ENCODE data around the gene RUFY1. TPM values are rescaled to one million over a fixed set of nuclear protein-coding genes. Genes with fewer than 3 reads are reported as not detected.

Gene RUFY1
- total RNA-seq, 1 experiment from 2014 or later: 45.7 TPM

- H3K4me1 ChIP-seq (ENCODE audit: insufficient read depth, low read length): no peaks in the 10 kb centered on the region
- TF ChIP-seq, protein P1, sequence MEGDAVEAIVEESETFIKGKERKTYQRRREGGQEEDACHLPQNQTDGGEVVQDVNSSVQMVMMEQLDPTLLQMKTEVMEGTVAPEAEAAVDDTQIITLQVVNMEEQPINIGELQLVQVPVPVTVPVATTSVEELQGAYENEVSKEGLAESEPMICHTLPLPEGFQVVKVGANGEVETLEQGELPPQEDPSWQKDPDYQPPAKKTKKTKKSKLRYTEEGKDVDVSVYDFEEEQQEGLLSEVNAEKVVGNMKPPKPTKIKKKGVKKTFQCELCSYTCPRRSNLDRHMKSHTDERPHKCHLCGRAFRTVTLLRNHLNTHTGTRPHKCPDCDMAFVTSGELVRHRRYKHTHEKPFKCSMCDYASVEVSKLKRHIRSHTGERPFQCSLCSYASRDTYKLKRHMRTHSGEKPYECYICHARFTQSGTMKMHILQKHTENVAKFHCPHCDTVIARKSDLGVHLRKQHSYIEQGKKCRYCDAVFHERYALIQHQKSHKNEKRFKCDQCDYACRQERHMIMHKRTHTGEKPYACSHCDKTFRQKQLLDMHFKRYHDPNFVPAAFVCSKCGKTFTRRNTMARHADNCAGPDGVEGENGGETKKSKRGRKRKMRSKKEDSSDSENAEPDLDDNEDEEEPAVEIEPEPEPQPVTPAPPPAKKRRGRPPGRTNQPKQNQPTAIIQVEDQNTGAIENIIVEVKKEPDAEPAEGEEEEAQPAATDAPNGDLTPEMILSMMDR (conservative IDR thresholded peaks at IDR 0.05): no peak
- H3K27me3 Mint-ChIP-seq (ENCODE audit: low read depth): peaks cover 1% of the 10 kb centered on the region
Observed at GRCh38 chr5:179610109-179610902, 60.0 kb downstream of the RUFY1 start.

More at GRCh38 chr5:179610109-179610902, 60.0 kb downstream of the RUFY1 start:
- H3K36me3 Mint-ChIP-seq (ENCODE audit: insufficient read depth in 1 of 3, low read depth in 3 of 3): peaks cover 39 to 95% (median 76%) of the 10 kb centered on the region in 3 experiments
- Histone ChIP-seq H2BK15ac (ENCODE audit: low read depth, low read length) (no peak overlapping the region), H2AFZ (ENCODE audit: low read length) (no peak overlapping the region), H3K56ac (ENCODE audit: insufficient read length, low read depth, low read length) (no peak overlapping the region), H3K79me2 (ENCODE audit: insufficient read depth, low read length) (no peaks in the 10 kb centered on the region), H3K27me3 (ENCODE audit: insufficient read depth, low read length) (no peaks in the 10 kb centered on the region), H3K18ac (ENCODE audit: insufficient read length, low read depth, low read length) (no peak overlapping the region), H3K23ac (ENCODE audit: insufficient read length, low read depth, low read length) (no peak overlapping the region), H2BK12ac (ENCODE audit: insufficient read length, low read depth, low read length) (no peak overlapping the region), H3K9me3 (ENCODE audit: control insufficient read depth, low read depth, low read length) (no peaks in the 10 kb centered on the region), H3K9ac (ENCODE audit: extremely low read depth, insufficient read length, low read length) (no peak overlapping the region), H3T11ph (ENCODE audit: low read length) (no peak overlapping the region), H4K91ac (ENCODE audit: insufficient read length, low read depth, low read length) (no peak overlapping the region), H2BK120ac (ENCODE audit: low read depth, low read length, poor library complexity, severe bottlenecking) (no peak overlapping the region), H2AK5ac (ENCODE audit: insufficient read length, low read length) (no peak overlapping the region), H3K27ac (ENCODE audit: insufficient read length, low read depth, low read length) (no peak overlapping the region), H4K20me1 (ENCODE audit: control insufficient read depth, insufficient read depth, insufficient read length) (no peaks in the 10 kb centered on the region), H4K8ac (replicated peaks; ENCODE audit: insufficient read length, low read depth, low read length) (no peak overlapping the region), H3K4me2 (ENCODE audit: insufficient read depth, insufficient read length, low read length) (no peak overlapping the region), H3K4ac (ENCODE audit: low read depth, low read length) (no peak overlapping the region), H3K79me1 (ENCODE audit: insufficient read depth, low read depth, low read length, poor library complexity, severe bottlenecking) (no peaks in the 10 kb centered on the region), H3K23me2 (ENCODE audit: insufficient read length, low read depth, low read length, poor library complexity, severe bottlenecking) (no peaks in the 10 kb centered on the region), H4K5ac (ENCODE audit: insufficient read length, low read depth, low read length) (no peak overlapping the region), H2BK20ac (ENCODE audit: low read depth, low read length, poor library complexity, severe bottlenecking) (no peak overlapping the region), H3K14ac (ENCODE audit: insufficient read depth, low read length) (no peak overlapping the region), H2BK5ac (ENCODE audit: insufficient read length, low read length) (no peak overlapping the region)
- no peak overlapping the region; a peak in 1 of 5 replicates for H3K4me3 Mint-ChIP-seq
- no peak for DNase-seq
- H3K27ac Mint-ChIP-seq: peak overlapping the region; percentile 31 to 74 (median 71); a peak in 6 of 7 replicates
- H3K4me1 Mint-ChIP-seq: peaks cover 15 to 18% of the 10 kb centered on the region in 2 experiments
- WGBS (ENCODE audit: extremely low coverage, insufficient read length, low lambda C conversion rate): no CpG with 5 or more reads among the region's 23 CpGs
- H3K9me3 Mint-ChIP-seq: no peaks in the 10 kb centered on the region; a peak in 1 of 5 replicates

All from H9 (cell line).